GM19324 (cell line): ENCODE results near the gene GPN2.

Source experiments
- ATAC-seq: cut with Tn5 transposase; IDR thresholded peaks from one replicate; pipeline ENCODE4 v1.9.1; 2021; ENCODE audit warnings: mild to moderate bottlenecking, moderate library complexity; ENCODE audit not compliant: unreplicated experiment, low FRiP score

The GPN2 gene

DNA sequence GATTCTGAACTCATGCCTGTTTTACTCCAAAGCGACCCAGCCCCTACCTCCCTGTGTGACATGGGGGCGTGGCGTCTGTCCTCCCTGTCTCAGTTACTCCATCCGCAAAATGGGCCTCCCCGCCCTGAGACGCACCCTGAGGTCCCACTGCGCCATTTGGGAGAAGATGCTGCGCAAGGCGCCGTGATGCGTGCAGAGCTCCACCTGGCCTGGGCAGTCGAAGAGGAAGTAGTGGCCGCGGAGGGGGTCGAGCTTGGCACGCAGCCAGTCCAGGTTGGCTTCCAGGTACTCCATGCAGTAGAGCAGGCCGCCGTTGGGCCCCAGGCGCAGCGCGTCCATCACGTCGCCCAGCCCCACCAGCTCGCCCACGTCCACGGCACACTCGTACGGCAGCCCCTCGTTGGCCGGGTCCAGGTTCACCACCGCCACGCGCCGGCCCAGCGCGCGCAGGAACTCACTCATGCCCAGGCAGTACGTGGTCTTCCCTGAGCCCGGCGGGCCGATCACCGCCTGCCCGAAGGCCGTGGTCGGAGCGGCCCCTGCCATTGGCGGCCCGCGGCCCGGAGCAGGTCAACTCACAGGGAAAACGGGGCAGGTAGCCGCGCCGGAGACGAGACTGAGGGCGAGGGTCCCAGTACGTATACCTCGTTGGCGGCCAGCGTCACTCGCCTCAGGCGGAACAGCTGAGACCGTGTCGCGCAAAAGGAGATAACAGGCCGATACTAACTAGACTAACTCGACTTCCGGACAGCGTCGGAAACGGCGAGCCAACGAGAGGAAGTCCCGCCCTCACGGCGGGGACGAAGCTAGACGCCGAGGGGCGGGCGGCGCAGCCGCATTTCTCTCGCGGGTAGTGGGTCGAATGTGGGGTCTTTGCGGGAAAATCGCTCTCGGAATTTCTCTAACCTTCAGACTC is at the start of gene GPN2:
Gene GPN2, minus strand, starts transcription at position 733 of the 916 bp plus-strand sequence. Its CDS starts 187 bp downstream, at position 546.
- peak; percentile 83 for ATAC-seq

DNA sequence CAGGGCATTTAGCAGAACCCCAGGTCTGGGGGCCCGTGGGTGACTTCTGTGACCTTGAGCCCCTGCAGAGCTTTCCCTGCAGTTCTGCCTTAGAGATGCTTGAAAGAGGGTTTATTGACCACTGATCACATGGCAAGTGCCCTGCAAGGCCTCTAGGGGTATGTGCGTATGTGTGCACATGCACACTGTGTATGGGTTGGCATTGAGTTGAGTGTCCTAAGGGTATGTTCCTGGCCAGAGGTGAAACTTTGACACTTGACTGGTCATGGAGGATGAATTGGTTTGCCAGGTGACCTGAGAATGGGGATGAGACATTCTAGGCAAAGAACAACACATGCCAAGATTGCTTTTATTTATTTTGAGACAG is 48.6 kb upstream of the GPN2 start:
- no peak for ATAC-seq

DNA sequence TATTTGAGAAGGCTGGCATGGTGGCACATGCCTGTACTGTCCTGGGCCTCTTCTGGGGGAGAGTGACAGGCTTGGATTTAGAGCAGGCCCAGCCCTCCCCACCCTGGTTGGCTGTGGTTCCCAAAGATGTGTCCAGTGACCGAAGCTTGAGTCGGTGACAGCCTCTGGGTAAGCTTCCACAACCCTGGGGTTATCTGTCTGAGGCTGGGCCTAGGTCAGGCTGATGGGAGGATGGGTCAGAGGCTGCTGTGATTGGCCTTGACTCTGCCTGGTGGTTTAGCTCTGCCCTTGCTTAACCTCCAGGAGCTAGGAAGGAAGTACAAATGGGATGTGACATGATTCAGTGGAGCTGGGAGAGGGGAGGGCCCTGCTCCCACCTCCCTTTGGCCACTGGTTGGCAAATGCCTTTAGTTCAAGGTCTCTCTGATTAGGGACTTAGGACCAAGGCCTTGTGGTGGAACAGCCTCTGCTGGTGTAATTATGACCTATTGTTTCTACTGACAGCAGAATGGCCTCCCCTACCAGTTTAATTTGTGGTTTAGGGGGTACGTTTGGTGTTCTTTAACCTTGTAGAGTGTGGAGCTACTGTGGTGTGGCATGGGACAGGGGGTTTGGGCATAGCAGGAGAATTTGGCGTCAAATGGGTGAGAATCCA is 48.0 kb upstream of the GPN2 start:
- ATAC-seq = no peak

DNA sequence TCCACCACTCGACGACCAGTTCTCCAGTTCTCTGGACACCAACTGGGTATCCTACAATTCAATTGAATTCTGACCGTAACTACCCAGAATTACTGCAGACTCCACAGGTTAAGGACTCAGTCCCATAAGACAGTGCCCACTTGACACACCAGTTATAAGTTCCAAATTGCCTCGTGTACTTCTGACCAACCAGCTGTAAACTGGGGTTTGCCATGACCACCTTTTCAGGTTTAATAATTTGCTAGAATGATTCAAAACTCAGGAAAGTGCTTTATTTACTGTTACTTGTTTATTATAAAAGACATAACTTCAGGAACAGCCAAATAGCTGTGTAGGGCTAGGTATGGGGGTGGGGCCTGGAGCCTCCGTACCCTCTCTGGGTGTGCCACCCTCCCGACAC is 46.7 kb upstream of the GPN2 start:
- no peak for ATAC-seq

DNA sequence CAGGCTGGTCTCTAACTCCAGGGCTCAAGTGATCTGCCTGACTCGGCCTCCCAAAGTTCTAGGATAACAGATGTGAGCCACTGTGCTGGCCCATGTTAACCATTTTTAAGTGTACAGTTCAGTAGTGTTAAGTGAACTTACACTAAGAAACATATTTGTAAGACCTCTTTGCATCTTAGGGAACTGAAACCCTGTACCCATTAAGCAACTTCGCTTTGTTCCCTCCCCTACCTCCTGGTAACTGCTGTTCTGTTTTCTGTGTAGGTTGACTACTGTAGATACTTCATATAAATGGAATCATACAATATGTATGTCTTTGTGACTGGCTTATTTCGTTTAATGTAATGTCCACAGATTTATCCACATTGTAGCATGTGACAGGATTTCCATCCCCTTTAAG is 42.4 kb upstream of the GPN2 start:
- no peak for ATAC-seq

DNA sequence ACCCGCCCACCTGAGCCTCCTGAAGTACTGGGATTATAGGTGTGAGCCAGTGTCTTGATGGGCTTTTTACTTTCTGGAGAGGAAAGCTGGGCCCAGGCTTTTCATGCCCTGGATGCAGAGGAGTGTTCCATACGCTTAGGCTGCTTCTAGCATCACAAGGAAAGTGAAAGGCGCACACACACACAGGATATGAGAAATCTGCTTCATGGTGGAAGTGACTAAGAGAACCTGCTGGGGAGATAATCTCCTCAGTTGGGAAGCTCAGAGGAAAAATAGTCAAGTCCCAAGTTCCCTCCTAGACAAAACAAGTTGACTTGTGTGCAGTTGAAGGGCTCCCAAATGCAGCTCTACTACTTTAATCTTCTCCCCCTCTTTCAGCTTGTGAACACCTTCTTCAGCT is 33.6 kb upstream of the GPN2 start:
- no peak for ATAC-seq

DNA sequence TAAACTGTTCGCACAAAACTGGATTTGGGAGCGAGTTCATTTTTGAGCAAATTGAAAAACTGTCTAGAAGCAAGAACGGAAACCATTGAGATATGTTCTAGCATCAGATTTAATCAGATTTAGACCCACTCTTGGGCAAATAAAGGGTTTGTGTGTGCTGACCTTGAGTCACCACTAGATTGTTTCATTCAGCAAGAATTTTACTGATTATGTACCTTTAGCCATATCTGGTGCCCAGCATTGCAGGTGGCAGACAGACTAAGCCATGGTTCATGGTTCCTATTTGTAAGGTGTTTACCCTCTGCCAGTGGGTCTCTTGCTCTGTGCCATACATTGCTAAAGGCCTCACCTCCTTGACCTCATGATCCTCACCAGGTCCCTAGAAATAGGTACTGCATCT is 32.8 kb upstream of the GPN2 start:
- no peak for ATAC-seq

DNA sequence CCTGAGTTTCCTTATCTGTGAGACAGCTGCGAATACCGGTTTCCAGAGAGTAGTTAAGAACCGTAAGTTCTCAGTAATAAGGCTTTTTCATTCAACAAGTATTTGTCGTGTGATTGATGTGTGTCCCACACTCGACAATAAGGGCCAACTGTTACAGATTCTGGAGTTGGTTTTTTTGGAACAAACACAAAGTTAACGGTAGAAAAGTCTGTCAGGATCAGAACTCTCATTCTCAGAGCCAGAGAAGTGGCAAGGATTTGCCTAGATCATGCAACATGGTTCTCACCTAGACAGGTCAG is 32.3 kb upstream of the GPN2 start:
- ATAC-seq = no peak

DNA sequence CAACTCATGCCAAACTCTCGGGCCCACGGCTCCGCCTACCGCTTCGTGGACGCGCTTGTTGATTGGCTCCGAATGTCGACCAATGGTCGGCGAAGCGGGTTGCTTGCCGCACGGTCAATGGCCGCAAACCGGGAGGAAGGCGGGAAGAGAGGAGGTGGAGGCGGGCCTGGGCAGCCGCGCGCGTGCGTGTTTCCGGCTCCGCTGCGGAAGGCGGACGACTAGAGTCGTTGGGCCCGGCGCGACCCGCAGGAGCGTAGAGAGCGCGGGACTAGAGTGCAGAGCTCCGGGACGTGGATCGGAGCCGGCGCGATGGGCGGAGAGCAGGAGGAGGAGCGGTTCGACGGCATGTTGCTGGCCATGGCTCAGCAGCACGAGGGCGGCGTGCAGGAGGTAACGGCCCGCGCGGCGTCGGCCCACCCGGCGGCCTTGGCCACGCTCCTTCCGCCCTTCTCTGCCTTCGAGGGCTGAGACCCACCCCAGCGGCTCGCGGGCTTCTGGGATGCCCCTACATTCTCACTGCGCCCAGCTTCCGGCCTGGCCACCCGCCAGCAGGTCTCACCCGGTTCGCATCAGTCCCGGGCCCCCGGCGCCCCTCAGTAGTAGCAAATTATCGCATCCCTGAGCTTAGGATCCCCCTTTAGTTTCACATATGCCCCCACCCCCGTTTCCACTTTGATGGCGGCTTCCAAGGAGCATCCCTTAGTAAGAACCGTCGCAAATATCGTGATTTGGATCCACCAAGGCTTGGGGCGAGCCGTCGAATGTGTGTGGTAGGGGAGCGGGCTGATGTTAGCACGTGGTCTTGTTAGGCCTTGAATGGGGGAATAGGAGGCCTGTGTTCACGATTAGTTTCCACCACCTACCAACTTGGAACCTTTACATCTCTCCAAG is 31.7 kb upstream of the GPN2 start, which contains the start of gene NUDC:
Gene NUDC, plus strand, starts transcription at position 204 of the 891 bp plus-strand sequence. Its CDS starts 106 bp downstream, at position 310.
- ATAC-seq = peak; percentile 98

DNA sequence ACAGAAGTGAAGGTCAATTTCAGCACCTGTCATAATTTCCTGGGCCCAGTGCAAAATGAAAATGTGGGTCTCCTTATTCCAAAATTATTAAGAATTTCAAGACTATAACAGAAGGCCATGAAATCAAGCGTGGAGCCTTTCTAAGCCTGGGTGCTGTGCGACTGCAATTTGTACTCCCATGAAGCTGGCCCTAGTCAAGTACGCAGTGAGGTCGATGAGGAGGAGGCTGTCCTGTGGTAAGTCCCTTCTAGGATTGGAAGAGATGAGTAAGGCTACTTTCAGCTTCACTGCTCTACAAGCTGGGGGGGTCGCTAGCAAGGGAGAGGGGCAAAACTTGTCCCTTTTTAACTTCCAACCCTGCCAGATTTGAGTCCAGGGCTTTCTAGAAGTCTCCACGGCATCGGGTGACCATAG is 31.1 kb upstream of the GPN2 start:
- ATAC-seq = no peak

DNA sequence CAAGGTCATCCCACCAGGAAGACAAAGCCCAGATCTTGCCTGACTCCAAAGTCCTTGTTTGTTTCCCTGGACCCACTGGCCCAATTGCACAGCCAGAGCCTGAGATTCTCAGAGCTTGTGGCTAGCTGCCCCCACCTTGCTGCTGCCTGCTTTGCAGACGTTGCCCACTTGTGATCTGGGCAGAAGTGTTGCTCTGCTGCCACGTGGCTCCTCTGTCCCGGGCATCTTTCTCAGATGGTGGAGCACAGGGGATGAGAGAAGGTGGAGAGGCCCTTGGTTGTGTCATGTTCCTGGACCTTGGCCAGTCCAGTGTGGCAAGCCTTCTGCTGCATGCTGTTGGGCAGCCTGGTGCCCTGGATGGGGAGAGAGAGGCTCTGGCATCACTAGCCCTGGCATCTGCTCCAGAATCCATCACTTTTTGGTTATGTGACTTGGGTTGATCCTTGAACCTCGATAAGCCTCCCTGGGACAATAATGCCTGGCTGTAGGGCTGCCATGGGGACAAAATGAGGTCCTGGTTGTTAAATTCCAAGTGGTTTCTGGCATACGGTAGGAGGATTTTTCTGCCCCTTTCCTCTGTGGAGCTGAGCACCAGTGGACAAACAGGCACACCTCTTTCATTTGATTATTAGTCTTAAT is 25.2 kb upstream of the GPN2 start:
- no peak for ATAC-seq

DNA sequence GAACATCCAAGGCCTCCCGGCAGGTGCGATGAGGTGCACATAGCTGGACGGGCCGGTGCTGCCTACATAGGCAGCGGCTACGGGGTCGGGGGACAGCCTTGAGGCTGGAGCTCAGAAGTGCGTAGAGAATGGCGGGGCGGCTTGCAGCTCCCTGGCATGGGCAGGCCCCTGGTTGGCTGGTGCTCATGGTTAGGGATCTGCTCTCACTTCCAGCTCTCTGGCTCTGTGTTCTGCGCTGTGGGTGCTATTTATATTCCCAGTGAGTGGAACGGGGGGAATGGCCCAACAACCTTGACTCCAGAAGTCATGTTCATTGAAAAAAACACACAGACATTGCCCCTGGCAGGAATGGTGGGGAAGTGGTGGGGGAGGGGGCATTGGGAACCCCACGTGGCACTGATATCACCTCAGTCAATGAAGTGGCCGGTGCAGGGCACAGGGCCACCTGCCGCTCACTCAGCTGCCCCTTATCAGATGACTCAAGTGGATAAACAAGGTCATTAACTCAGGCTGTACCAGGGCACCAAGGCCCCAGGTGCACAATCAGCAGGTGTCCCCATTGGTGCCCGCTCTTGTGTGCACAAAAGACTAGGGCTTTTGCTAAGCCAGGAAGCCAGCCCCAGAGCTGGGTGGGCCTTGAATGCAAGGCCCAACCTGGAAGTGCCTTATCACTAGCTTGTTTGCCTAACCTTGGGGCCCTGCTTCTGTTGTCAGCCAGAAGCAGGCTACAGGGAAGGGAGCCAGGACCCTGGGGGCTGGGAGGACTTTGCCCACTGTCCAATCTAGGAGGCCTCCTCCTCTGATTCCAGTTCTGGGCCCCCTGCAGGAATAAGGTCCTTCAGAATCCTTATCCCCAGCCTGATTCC is 23.9 kb upstream of the GPN2 start, which contains the start of gene NR0B2:
Gene NR0B2, minus strand, starts transcription at position 222 of the 866 bp plus-strand sequence. Its CDS starts 35 bp downstream, at position 187.
- ATAC-seq = no peak

DNA sequence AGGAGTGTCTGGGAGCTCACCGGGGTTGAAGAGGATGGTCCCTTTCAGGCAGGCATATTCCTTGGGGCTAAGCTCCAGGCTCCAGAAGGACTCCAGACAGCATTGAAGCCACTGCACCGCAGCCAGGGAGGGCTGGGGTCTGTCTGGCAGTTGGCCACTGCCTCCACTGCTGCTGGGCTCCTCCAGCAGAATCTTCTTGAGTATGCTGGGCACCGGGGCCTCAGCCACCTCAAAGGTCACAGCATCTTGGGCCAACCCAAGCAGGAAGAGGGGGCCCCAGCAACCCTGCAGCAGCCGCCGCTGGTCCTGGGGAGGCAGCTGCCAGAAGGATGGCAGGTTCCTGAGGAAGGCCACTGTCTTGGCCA is 23.3 kb upstream of the GPN2 start:
- ATAC-seq = no peak

DNA sequence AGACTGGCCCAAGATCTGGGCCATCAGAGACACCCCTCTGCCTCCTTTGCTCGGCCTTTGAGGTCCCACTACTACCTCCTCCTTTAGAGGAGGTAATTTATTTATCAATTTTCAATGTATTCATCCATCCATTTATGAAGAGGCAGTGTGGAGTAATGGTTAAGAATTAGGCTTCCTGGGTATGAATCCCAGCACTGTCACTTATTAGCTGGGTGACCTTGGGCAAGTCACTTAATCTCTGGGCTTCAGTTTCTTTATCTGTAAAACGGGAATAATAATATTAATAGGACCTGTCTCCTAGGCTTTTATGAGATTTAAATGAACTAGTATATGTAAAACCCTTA is 22.0 kb upstream of the GPN2 start:
- ATAC-seq = no peak

DNA sequence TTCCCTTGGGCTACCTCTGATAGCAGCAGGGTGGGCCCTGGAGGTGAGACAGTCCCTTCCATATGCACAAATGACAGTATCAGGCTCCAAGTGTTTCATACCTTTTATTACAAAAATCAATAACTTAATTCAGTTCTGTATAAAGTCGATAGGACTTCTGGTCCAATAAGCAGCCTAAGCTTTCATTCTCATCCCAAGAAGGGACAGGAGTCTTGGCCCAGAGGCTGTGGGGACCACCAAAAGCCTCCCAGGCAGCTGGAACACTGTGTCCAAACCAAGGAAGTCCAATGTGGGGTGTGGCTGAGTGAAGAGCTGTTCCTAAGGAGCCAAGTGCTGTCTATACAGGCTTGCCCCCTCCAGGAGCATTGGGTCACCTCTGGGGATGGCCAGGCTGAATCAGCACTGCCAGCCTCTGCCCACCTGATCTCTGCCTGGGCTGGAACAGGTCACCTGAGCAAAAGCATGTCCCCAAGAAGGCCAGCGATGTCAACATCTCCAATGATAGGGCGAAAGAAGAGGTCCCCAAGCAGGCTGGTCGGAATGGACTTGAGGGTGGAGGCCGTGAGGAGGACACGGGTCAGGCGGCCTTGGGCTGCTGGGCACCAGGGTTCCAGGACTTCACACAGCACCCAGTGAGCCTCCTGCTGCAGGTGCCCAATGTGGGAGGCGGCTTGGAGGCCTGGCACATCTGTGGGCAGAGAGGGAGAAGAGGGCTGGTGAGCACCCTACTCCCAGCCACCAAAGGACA is 21.5 kb upstream of the GPN2 start:
- no peak for ATAC-seq

DNA sequence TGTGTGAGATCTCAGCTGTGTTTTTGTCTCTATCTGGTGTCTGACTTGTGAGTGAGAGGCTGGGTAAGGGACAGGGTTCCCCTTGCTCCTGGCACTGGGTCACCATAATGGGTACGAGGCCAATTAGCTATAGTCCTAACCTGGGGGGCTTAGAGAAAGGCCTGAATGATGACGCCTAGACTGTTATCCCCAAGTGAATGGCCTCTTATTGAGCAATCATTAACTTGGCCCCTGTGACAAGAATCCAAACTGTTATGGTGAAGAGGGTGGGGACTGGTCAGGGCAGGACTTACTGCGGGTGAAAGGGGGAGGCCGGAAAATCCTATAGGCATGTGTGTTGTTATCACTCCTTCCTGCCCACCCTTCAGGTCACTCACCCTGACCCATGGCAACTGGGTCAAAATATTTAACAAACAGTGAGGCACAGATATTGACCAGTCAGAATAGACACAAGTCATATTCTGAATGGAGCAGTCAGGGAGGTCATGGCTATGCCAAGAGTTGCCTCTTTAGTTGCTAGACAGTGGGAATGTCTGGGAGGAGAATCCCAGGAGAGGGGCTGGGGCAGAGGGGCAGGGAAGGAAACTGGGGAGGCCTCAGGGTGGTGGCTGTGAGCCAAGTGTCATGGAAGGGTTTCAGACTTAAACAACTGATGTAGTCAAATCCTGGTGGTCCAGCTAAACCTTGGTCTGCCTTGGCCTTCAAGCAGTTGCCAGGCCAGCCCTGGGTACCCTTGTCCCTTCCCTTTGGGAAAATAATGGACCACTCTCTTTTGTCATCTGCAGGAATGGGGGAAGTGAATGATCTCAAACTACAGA is 20.5 kb upstream of the GPN2 start:
- no peak for ATAC-seq

DNA sequence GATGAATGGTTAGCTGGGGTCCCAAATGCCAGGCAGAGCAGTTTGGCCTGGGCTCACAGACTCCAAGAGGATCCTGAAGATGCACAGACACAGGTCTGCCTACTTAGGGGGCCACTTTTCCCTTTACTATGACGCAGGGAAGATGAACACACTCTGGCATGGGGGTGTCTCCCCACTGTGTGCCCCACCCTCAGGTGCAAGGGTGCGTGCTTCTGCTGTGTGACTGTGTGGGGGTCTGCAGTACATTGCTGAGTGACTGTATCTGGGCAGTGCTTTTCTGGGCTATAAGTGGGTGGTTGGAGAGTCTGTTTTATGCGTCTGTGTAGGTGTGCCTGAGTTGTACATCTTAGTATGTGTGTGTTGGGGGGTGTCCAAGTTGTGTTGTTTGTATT is 19.9 kb upstream of the GPN2 start:
- ATAC-seq = no peak
